ENCODE data around the gene CLEC2L.

Gene CLEC2L

GRCh38 chr7:139492293-139492692 lies 31.2 kb upstream of the CLEC2L start:
- Histone ChIP-seq H3K9ac (ENCODE audit: low read length) (no peak overlapping the region), H3K27me3 (ENCODE audit: insufficient read depth, low read length) (peaks cover 4% of the 10 kb centered on the region; the same call in 1 of the 2 replicates), H3K4me2 (ENCODE audit: low read length) (no peak overlapping the region), H4K20me1 (ENCODE audit: insufficient read depth, low read length) (no peaks in the 10 kb centered on the region), H2AFZ (ENCODE audit: low read length) (no peak overlapping the region), H3K79me2 (ENCODE audit: insufficient read depth, low read length) (no peaks in the 10 kb centered on the region), H3F3A (ENCODE audit: insufficient read depth, low read length) (no peaks in the 10 kb centered on the region), H3K36me3 (ENCODE audit: insufficient read depth, low read length) (no peaks in the 10 kb centered on the region), H3K9me3 (ENCODE audit: low read length) (peaks cover 3% of the 10 kb centered on the region; the same call in 1 of the 2 replicates), H3K4me3 (ENCODE audit: low read depth, low read length, poor library complexity, severe bottlenecking) (no peak overlapping the region), H3K9me2 (ENCODE audit: low read depth, low read length) (no peaks in the 10 kb centered on the region), H3K27ac (ENCODE audit: low read depth, low read length, poor library complexity, severe bottlenecking) (no peak overlapping the region), H3K4me1 (ENCODE audit: insufficient read depth, low read length, severe bottlenecking) (no peaks in the 10 kb centered on the region)
- TF ChIP-seq CTCF (IDR thresholded peaks at IDR 0.05; ENCODE audit: low read length) (no peak), EZH2 (IDR thresholded peaks at IDR 0.05; ENCODE audit: borderline replicate concordance, low read length) (no peak)

- no peaks in the 10 kb centered on the region for H3K36me3 ChIP-seq (ENCODE audit: insufficient read depth, low read length)
- H3F3A ChIP-seq (ENCODE audit: insufficient read depth, low read length): no peaks in the 10 kb centered on the region
- no peak overlapping the region for H3K9ac ChIP-seq (ENCODE audit: low read length)
- peaks cover 3% of the 10 kb centered on the region; the same call in 1 of the 2 replicates for H3K9me3 ChIP-seq (ENCODE audit: low read length)
- H3K4me1 ChIP-seq (ENCODE audit: insufficient read depth, low read length, severe bottlenecking): no peaks in the 10 kb centered on the region
- H3K4me2 ChIP-seq (ENCODE audit: low read length): no peak overlapping the region
- H3K27me3 ChIP-seq (ENCODE audit: insufficient read depth, low read length): peaks cover 4% of the 10 kb centered on the region; the same call in 1 of the 2 replicates
- H3K27ac ChIP-seq (ENCODE audit: low read depth, low read length, poor library complexity, severe bottlenecking): no peak overlapping the region
- H3K79me2 ChIP-seq (ENCODE audit: insufficient read depth, low read length): no peaks in the 10 kb centered on the region
- no peaks in the 10 kb centered on the region for H3K9me2 ChIP-seq (ENCODE audit: low read depth, low read length)
- H4K20me1 ChIP-seq (ENCODE audit: insufficient read depth, low read length): no peaks in the 10 kb centered on the region
- no peak overlapping the region for H2AFZ ChIP-seq (ENCODE audit: low read length)
- H3K4me3 ChIP-seq (ENCODE audit: low read depth, low read length, poor library complexity, severe bottlenecking): no peak overlapping the region
- TF ChIP-seq CTCF (IDR thresholded peaks at IDR 0.05; ENCODE audit: low read length) (no peak), EZH2 (IDR thresholded peaks at IDR 0.05; ENCODE audit: borderline replicate concordance, low read length) (no peak)
These were observed 28.5 kb upstream of the CLEC2L start for GRCh38 chr7:139494835-139495579.

GRCh38 chr7:139495580-139496125 lies 27.8 kb upstream of the CLEC2L start:
- no peak for TF ChIP-seq CTCF (IDR thresholded peaks at IDR 0.05; ENCODE audit: low read length)
- TF ChIP-seq EZH2 (IDR thresholded peaks at IDR 0.05; ENCODE audit: borderline replicate concordance, low read length): no peak
- Histone ChIP-seq H3K9ac (ENCODE audit: low read length) (no peak overlapping the region), H3K4me2 (ENCODE audit: low read length) (no peak overlapping the region), H3F3A (ENCODE audit: insufficient read depth, low read length) (no peaks in the 10 kb centered on the region), H3K9me2 (ENCODE audit: low read depth, low read length) (no peaks in the 10 kb centered on the region), H3K9me3 (ENCODE audit: low read length) (peaks cover 3% of the 10 kb centered on the region; the same call in 1 of the 2 replicates), H4K20me1 (ENCODE audit: insufficient read depth, low read length) (no peaks in the 10 kb centered on the region), H3K4me3 (ENCODE audit: low read depth, low read length, poor library complexity, severe bottlenecking) (no peak overlapping the region), H3K27me3 (ENCODE audit: insufficient read depth, low read length) (peaks cover 4% of the 10 kb centered on the region; the same call in 1 of the 2 replicates), H3K4me1 (ENCODE audit: insufficient read depth, low read length, severe bottlenecking) (no peaks in the 10 kb centered on the region), H3K36me3 (ENCODE audit: insufficient read depth, low read length) (no peaks in the 10 kb centered on the region), H3K79me2 (ENCODE audit: insufficient read depth, low read length) (no peaks in the 10 kb centered on the region), H2AFZ (ENCODE audit: low read length) (no peak overlapping the region), H3K27ac (ENCODE audit: low read depth, low read length, poor library complexity, severe bottlenecking) (no peak overlapping the region)
